Measurements from ENCODE around the gene MKRN1. TPM values are rescaled to one million over a fixed set of nuclear protein-coding genes. Genes with fewer than 3 reads are reported as not detected.
"Not testable (repeated sequence)": the region's sequence is repeated elsewhere in the genome, so short reads cannot be mapped to it uniquely, and the experiment has no call there.

Gene MKRN1
- total RNA-seq, 1 donor from 2014 or later, result 113 TPM

DNA sequence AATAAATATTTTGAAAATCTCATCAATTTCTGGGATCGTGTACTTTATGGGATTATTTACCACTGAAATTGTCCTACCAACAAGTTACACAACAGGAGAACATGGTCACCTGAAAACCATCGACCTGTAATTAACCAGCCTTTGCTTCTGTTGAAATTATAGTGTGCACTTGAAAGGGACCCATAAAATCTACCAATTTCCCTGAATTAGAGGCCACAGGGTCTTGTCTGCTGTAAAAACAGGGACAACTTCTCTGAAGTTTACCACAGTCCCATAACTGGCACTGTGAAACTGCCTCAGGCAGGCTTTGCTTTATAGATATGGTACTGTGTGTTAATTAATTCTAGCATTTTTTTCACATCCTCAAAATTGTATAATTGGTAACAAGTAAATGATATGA, 37.8 kb downstream of the MKRN1 start:
- DNase-seq (ENCODE audit: low spot score in 2 of 2) (no peak), FAIRE-seq (no peak)

DNA sequence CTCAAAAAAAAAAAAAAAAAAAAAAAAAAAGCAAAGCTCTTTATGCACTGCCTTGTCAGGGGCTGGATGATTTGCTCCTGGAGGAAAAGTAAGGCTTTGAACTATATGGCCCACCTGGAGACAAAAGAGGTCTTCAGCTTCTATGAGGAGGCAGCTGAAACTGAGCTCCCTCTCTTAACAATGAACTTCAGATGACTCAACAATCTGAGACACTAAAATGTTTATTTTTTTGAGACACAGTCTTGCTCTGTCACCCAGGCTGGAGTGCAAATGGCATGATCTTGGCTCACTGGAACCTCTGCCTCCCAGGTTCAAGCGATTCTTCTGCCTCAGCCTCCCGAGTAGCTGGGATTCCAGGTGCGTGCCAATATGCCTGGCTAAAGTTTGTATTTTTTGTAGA, 38.7 kb downstream of the MKRN1 start:
- DNase-seq (ENCODE audit: low spot score in 2 of 2) (no peak), FAIRE-seq (no peak)

DNA sequence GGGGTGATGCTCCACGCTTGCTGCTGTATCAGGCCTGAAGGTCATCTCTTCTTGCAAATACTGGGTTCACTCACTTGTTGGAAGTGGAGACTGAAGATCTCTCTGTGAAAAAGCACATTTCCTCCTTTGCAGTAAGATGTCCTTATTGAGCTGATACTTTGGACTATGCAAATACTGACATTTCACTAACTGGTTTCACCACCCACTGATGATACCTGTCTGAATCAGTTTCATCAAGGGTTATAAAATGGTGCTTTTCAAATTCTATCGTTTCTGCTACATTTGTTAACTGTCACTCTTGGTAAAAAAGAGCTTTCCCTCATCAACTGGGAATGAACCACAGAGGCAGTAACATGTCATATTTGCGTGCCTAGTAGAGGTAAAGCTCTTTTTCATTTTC, 39.9 kb downstream of the MKRN1 start:
- no peak for DNase-seq (ENCODE audit: low spot score in 2 of 2)
- FAIRE-seq, result no peak

DNA sequence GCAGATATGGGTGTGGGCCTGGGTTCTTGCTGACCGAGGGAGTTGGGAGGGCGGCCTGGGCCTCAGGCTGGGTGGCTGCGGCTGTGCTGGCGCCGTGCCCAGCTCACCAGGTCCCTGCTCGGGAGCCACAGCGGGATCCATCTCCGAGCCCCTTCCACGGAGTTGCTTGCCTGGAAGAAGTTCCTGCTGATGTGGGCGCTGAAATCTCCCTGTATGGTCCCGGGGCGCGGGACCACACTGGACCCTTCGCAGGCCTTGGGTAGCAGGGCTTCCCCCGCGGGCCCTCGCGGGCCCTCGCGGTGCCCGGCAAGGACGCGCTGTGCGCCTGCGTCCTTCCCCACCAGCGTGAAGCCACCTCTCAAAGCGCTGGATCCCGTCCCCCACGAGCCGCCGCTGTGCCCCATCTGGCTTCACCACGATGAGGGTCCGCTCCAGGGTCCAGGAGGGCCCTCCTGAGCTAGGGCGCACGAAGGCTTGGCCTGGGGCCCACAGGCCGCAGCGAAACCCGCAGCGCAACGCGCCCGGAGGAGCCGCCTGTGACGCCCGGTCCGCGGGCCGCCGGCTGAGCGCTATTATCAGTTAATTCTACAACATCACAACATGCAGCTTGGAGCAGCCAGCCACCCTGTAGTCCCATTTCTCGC, 43.9 kb downstream of the MKRN1 start:
- DNase-seq (ENCODE audit: low spot score in 2 of 2) (no peak), FAIRE-seq (no peak)

DNA sequence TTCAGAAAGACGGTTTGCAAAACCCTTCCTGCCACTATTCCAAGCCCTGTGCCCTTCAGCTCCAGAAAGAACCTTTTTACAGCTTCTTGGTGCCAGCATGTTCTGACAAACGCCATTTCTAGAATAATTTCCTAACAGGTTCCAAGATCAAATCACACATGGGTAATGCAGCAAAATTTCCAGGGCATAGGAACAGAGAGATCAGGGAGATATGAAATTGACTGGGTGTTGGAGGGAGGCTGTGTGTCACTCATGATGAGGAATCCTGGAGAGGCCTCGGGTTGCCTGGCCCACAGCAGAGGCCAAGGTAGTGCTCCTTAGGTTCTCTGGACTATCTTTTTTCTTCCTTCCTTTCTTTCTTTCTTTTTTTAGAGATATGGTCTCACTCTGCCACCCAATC, 45.9 kb downstream of the MKRN1 start:
- FAIRE-seq (no peak), DNase-seq (ENCODE audit: low spot score in 2 of 2) (no peak)

DNA sequence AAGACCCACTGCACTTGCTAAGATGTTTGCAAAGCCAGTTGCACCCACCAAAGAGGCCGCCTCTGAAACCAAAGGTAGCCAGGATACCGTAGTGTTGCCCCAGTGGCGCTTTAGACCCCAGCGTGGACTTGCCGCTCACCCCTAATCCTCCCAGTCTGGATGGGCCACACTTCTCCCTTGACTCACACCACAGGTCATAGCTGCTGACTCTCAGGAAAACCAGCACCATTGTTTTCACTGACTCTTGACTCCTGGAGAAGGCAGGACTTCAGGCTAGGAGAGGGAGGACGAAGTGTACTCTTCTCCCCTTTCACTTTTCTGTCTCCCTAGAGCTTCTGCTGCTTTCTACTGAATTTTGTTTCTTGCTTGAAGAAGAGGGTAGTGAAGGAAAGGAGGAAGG, 53.2 kb downstream of the MKRN1 start:
- FAIRE-seq, result no peak
- DNase-seq (ENCODE audit: low spot score in 2 of 2), result no peak

DNA sequence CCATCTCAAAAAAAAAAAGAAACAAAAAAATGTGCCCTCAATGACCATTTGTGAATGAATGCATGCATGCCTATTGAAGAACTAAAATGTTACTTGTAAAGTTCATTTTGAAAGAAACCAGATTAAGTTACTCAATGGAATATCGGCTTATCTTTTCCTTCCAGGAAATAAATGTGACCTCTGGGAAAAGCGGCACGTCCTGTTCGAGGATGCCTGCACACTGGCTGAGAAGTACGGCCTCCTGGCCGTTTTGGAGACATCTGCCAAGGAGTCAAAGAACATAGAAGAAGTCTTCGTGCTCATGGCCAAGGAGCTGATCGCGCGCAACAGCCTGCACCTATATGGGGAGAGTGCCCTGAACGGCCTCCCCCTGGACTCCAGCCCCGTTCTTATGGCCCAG, 53.6 kb downstream of the MKRN1 start:
- FAIRE-seq (no peak), DNase-seq (ENCODE audit: low spot score in 2 of 2) (no peak)

DNA sequence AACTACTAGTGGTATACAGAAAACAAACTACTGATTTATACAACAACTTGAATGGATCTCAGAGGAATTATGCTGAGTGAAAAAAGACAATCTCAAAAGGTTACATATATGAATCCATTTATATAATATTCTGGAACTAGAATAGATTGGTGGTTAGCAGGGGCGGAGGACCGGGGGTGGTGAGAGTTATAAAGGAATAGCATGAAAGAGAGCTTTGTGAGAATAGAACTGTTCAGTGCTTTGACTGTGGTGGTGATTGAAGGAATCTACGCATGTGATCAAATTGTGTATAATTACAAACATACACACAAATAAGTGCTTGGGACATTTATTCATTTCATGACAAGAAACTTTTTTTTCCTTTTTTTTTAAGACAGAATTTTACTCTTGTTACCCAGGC, 55.8 kb downstream of the MKRN1 start:
- no peak for FAIRE-seq
- no peak for DNase-seq (ENCODE audit: low spot score in 2 of 2)

DNA sequence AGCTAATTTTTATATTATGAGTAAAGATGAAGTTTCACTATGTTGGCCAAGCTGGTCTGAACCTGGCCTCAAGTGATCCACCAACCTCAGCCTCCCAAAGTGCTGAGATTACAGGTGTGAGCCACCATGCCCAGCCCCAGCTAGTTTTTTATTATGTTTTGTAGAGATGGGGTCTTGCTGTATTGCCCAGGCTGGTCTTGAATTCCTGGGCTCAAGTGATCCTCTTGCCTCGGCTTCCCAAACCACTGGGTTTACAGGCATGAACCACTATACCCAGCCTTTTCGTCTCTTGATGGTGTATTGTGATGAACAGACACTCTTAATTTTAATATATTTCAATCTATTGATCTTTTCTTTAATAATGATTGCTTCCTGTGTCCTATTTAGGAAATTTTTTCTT, 57.8 kb downstream of the MKRN1 start:
- no peak for FAIRE-seq

DNA sequence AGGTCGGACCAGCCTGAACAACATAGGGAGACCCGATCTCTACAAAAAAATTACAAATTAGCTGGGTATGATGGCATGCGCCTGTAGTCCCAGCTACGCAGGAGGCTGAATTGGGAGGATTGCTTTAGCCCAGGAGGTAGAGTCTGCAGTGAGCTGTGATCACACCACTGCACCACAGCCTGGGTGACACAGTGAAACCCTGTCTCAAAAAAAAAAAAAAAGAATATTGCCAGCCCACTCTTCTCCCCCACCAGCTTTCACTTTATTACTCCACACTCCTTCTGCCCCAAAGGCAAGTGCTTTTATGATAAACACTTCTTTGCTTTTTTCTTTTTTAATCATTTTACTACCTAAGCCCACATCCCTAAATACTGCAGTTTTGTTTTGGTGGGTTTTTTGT, 60.7 kb downstream of the MKRN1 start:
- DNase-seq (ENCODE audit: low spot score in 2 of 2), result no peak
- no peak for FAIRE-seq

More for the DNA sequence above, 57.8 kb downstream of the MKRN1 start:
- no peak for DNase-seq (ENCODE audit: low spot score in 2 of 2)

DNA sequence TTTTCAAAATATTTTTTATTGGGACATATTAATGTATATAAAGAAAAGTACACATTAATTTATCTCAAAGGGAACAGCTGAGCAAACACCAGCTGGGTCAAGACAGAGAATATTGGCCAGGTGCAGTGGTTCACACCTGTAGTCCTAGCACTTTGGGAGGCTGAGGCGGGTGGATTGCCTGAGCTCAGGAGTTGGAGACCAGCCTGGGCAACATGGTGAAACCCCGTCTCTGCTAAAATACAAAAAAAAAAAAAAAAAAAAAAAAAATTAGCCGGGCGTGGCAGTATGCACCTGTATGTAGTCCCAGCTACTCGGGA, 61.2 kb downstream of the MKRN1 start:
- not testable (repeated sequence) for FAIRE-seq; DNase-seq (ENCODE audit: low spot score in 2 of 2)

DNA sequence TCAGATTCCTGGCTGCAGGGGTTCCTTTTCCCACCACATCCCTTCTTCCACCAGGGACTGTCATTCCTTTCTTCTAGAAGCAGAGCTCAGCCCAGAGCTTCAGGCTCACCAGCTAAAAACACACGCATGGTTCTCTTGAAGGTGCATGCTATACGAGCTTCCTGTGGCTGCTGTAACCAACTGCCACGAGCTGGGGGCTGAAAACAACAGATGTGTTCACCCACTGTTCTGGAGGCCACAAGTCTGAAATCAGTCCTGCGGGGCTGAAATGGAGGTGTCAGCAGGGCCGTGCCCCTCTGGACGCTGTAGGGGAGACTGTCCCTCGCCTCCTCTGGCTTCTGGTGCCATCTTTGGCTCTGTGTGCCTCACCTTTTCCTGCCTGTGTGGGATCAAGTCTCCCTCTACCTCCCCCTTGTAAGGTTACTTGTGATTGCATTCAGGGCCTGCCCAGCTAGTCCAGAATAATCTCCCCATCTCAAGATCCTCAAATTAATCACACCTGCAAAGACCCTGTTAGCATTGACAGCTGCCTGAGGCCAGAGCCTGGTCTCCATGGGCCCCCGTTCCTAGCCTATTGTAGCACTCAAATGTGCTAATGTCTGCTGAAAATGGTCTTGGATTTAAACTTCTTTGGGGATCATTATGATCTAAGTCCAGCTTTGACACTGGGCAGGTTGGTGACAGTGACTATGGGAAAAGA, 61.7 kb downstream of the MKRN1 start:
- FAIRE-seq (no peak), DNase-seq (ENCODE audit: low spot score in 2 of 2) (no peak)

DNA sequence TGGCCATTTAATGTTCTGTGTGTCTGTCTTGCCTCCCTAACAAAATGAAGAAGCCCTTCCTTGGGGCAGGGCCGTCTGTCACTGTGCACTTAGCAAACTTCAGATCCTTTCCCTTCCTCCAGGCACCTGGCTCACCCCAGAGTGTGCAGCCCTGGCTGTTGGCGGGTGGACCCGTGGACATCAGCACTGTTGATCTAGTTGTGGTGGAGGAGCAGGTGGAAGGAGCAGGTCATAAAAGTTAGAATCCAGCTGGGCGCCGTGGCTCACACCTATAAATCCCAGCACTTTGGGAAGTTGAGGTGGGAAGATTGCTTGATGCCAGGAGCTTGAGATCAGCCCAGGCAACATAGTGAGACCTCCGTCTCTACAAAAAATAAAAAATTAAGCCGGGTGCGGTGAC, 62.7 kb downstream of the MKRN1 start:
- FAIRE-seq (no peak), DNase-seq (ENCODE audit: low spot score in 2 of 2) (no peak)

DNA sequence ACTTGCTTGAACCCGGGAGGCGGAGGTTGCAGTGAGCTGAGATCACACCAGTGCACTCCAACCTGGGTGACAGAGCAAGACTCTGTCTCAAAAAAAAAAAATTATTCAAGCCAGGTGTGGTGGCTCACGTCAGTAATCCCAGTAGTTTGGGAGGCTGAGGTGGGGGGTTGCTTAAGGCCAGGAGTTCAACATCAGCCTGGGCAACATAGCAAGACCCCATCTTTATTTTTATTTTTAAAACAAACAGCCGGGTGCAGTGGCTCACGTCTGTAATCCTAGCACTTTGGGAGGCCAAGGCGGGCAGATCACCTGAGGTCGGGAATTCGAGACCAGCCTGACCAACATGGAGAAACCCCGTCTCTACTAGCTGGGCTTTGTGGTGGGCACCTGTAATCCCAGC, 63.5 kb downstream of the MKRN1 start:
- DNase-seq (ENCODE audit: low spot score in 2 of 2); FAIRE-seq: not testable (repeated sequence)

DNA sequence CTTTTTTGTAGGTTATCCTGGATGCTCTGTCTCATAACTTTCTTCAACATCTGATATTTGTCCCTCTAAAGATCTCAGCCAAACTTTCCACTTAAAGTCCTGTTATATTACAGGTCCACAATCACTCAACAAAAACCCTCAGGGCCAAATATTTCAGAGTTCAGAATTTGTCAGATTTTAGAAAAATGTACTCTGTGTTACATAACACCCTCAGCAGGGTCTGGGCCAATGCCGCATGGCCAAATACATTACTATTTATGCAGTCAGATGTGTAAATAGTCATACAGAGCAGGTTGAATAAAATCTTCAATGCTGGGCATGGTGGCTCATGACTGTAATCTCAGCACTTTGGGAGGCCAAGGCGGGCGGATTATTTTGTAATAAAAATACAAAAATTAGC, 63.9 kb downstream of the MKRN1 start:
- DNase-seq (ENCODE audit: low spot score in 2 of 2) (no peak), FAIRE-seq (no peak)

DNA sequence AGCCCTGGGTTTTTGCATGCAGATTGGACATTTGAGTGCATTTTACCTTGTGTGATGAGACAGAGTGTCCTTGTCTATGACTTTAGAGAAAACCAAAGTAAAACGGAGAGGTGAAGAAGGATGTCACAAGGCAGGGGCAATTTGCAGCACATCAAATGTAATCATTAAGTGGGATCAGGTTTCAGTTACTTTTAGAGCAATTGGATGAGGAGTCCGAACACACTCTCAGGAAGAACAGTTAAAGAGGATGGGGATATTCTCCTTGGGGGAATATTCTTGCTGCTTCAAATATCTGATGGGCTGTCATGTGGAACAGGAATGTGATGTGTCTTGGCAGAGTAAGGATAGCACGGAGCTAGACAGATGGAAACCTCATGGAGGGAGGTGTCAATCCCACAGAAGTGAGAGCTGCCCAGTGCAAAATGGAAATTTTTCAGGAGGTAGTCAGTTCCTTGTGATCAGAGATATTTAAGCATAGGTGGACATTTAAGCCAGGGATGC, 74.7 kb downstream of the MKRN1 start:
- DNase-seq (ENCODE audit: low spot score in 2 of 2) (no peak), FAIRE-seq (no peak)

DNA sequence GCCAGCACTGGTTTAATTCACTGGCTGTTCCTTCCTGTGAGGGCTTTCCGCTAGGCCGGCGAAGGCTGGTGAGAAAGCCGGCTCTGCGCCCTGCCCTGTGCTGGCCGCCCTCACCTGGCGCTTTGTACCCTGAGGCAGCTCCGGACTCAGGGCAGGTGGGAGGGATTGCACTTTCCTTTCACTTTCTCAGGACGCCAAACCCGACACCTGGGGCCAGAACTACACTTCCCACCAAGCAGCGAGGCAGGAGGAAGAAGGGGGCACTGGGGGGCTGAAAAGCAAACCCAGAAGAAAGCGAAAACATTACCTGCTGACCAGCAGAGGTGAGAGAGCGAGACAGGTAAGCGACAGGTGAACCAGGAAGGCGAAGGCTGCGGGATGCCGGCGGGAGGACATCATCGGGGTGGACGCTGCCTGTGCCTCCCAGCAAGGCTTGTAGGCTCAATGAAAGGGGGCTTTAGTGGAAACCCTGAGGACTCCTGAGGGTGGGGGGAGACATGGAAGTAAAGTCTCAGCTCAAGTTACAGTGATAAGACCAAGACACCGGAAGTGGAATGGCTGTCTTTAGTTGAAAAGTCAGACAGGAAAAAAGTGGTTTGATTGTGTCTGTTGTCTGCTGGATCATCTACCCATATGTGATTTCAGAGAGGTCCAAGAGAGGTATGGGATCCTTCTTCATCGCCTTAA, 75.3 kb downstream of the MKRN1 start, which contains the start of gene RAB19:
Gene RAB19 (plus strand): TSS at position 181 of the 687 bp plus-strand sequence. CDS start 3,589 bp downstream, outside the sequence.
- DNase-seq (ENCODE audit: low spot score in 2 of 2), result no peak
- no peak for FAIRE-seq

Other genes with a start within 250 kb of the MKRN1 start
- 158 TPM for gene SLC37A3, start 81.0 kb downstream of the MKRN1 start, total RNA-seq
- gene RAB19, start 75.4 kb downstream of the MKRN1 start, total RNA-seq, result not detected
- gene DENND2A, start 161.3 kb upstream of the MKRN1 start, total RNA-seq, result 25.7 TPM
- 48.9 TPM for gene ADCK2, start 193.4 kb upstream of the MKRN1 start, total RNA-seq
- gene NDUFB2, start 217.2 kb upstream of the MKRN1 start, total RNA-seq, result 34.6 TPM